ENCODE measurements around the gene PRRT4.

PRRT4 gene

GRCh38 chr7:128343554-128344430 is 17.7 kb downstream of the PRRT4 start, which contains the start of gene RBM28:
TSS of gene RBM28 (minus strand) at chr7:128343908. CDS start at chr7:128343793, 115 bp downstream.
- peak; percentile 91 for DNase-seq

GRCh38 chr7:128341733-128342132 is 19.8 kb downstream of the PRRT4 start:
- DNase-seq, result no peak

GRCh38 chr7:128335730-128336129 is 25.8 kb downstream of the PRRT4 start:
- DNase-seq, result no peak

GRCh38 chr7:128324368-128324680 is 37.2 kb downstream of the PRRT4 start:
- DNase-seq, result no peak

- DNase-seq, result no peak
Measured at GRCh38 chr7:128323459-128324367, 37.8 kb downstream of the PRRT4 start.

- DNase-seq, result no peak
Measured at GRCh38 chr7:128323040-128323439, 38.5 kb downstream of the PRRT4 start.

GRCh38 chr7:128322040-128322643 is 39.3 kb downstream of the PRRT4 start:
- peak; percentile 11 for DNase-seq

- DNase-seq, result no peak
Measured at GRCh38 chr7:128321044-128321422, 40.5 kb downstream of the PRRT4 start.

GRCh38 chr7:128318691-128319090 is 42.8 kb downstream of the PRRT4 start:
- DNase-seq, result no peak

GRCh38 chr7:128311013-128311412 is 50.5 kb downstream of the PRRT4 start:
- no peak for DNase-seq

GRCh38 chr7:128310499-128310898 is 51.0 kb downstream of the PRRT4 start:
- no peak for DNase-seq

- DNase-seq, result no peak
Measured at GRCh38 chr7:128309976-128310375, 51.5 kb downstream of the PRRT4 start.

- DNase-seq, result no peak
Measured at GRCh38 chr7:128309124-128309523, 52.4 kb downstream of the PRRT4 start.

- DNase-seq, result no peak
Measured at GRCh38 chr7:128307061-128307460, 54.4 kb downstream of the PRRT4 start.

GRCh38 chr7:128304212-128304611 is 57.3 kb downstream of the PRRT4 start:
- no peak for DNase-seq

GRCh38 chr7:128303643-128304042 is 57.8 kb downstream of the PRRT4 start:
- DNase-seq, result no peak

GRCh38 chr7:128303133-128303532 is 58.4 kb downstream of the PRRT4 start:
- DNase-seq, result no peak

GRCh38 chr7:128302139-128302538 is 59.4 kb downstream of the PRRT4 start:
- DNase-seq, result no peak
